H1 (cell line): Measurements from ENCODE around the gene KRT80. TPM values are rescaled to one million over a fixed set of nuclear protein-coding genes. Genes with fewer than 3 reads are reported as not detected.

ENCODE experiments used
- EGR1 ChIP-seq: IDR thresholded peaks from 2 replicates; pipeline ENCODE4 v1.6.1; 2011; ENCODE audit warnings: low read depth, low read length, borderline replicate concordance
- GTF2F1 ChIP-seq: IDR thresholded peaks from 2 replicates; pipeline ENCODE4 v1.6.1; 2012; ENCODE audit warnings: low read depth, low read length, improper control_type of control experiment, borderline replicate concordance
- RXRA ChIP-seq: IDR thresholded peaks from 2 replicates; pipeline ENCODE4 v1.6.1; 2011; ENCODE audit warnings: low read depth, mild to moderate bottlenecking, low read length, moderate library complexity; ENCODE audit not compliant: insufficient read depth
- SAP30 ChIP-seq: fragments of 300-600 bp; sonication (generic); IDR thresholded peaks from 2 replicates; pipeline ENCODE4 v1.7.1; 2012; ENCODE audit warnings: low read length, moderate library complexity, mild to moderate bottlenecking, inconsistent platforms; ENCODE audit not compliant: insufficient read depth, insufficient replicate concordance
- polyA plus RNA-seq, 7 experiments: library from polyadenylated mRNA; depleted of rRNA in 3 of 7; stranded (reverse) in 5 of 7; unstranded in 2 of 7; fragments of >200 nt in 5 of 7; fragments of 200-250 nt in 2 of 7; gene quantifications; 1 replicate in 5 of 7; 2 replicates in 1 of 7; 4 replicates in 1 of 7; pipeline versions ENCODE4 v1.2.1 to v1.2.3, GENCODE V29; 2011 to 2013; ENCODE audit warnings: missing spikeins in 2 of 7, mixed read lengths in 2 of 7
- total RNA-seq: library from RNA; stranded (reverse); fragmentation: NEBNext Ultra II Directional; extraction: Animal tissue kit (Norgen Biotek cat#: 25700); gene quantifications from 2 replicates; pipeline ENCODE4 v1.2.1, GENCODE V29; 2021

KRT80 gene
- total and polyA plus RNA-seq, 2 of the 8 experiments (the other 6 are each of a cell fraction or from before 2014, with no cell fraction given), result 0.05 TPM; not detected in 1

- no peak for TF ChIP-seq EGR1
- no peak for TF ChIP-seq RXRA
- no peak for TF ChIP-seq GTF2F1
- no peak for TF ChIP-seq SAP30
These were observed 38.9 kb downstream of the KRT80 start (continued) for GRCh38 chr12:52152905-52153317.
